Thyroid gland (tissue), 4 donors: ENCODE results near the gene RENBP. TPM values are rescaled to one million over a fixed set of nuclear protein-coding genes. Genes with fewer than 3 reads are reported as not detected.
A peak's percentile ranks its signal among the peaks of the same experiment; 100 is the strongest.

Experiments
- DNase-seq, 2 donors: peaks; one replicate each; pipeline ENCODE4 v3.0.0-alpha.2; 2019
- H3K27ac ChIP-seq, 3 donors: fragments of 200-600 bp; sonication (generic); 1 replicate in 2 of 3; 2 replicates in 1 of 3; pipeline ENCODE4 v1.5.1; 2016 to 2019; ENCODE audit warnings: mild to moderate bottlenecking in 1 of 3, moderate library complexity in 1 of 3
- H3K27me3 ChIP-seq: fragments of 200-600 bp; sonication (generic); one replicate; pipeline ENCODE4 v1.5.1; 2019
- H3K36me3 ChIP-seq, 2 donors: fragments of 200-600 bp; sonication (generic); one replicate each; pipeline ENCODE4 v1.5.1; 2016 to 2019
- H3K4me1 ChIP-seq, 2 donors: fragments of 200-600 bp; sonication (generic); one replicate each; pipeline ENCODE4 v1.5.1; 2017 to 2019
- H3K4me3 ChIP-seq, 3 donors: fragments of 200-600 bp; sonication (generic); replicated peaks in 1 of 3; 1 replicate in 2 of 3; 2 replicates in 1 of 3; pipeline ENCODE4 v1.5.1; 2016; ENCODE audit warnings: mild to moderate bottlenecking in 1 of 3
- H3K9me3 ChIP-seq: fragments of 200-600 bp; sonication (generic); one replicate; pipeline ENCODE4 v1.5.1; 2017
- CTCF ChIP-seq, 6 experiments: fragments of 200-600 bp in 3 of 6; fragments of 450-650 bp in 3 of 6; sonication (generic) in 3 of 6; IDR thresholded peaks; one replicate each; pipeline ENCODE4 v1.5.1; 2016 to 2019; ENCODE audit warnings: antibody characterized with exemption in 6 of 6, mild to moderate bottlenecking in 2 of 6, inconsistent platforms in 1 of 6, moderate library complexity in 1 of 6
- POLR2A ChIP-seq, 2 donors: fragments of 450-650 bp; IDR thresholded peaks; one replicate each; pipeline ENCODE4 v1.6.1; 2017; ENCODE audit warnings: antibody characterized with exemption in 2 of 2, mild to moderate bottlenecking in 2 of 2, moderate library complexity in 1 of 2
- WGBS, 2 donors: methylation state at CpG; one replicate each; pipeline ENCODE4 v1.1.5; 2017; 5-methylcytosine and 5-hydroxymethylcytosine counted together
- intact Hi-C: fragments of 100-400 bp; cut with DNase I; formaldehyde crosslinking; loops from one replicate; pipeline ENCODE4 v1.15.1; 2023
- total RNA-seq, 4 donors: library from RNA; depleted of rRNA; stranded (reverse); fragments of >200 nt; gene quantifications; one replicate each; pipeline ENCODE4 v1.2.3, GENCODE V29; 2016

RENBP gene
- total RNA-seq, 4 donors from 2014 or later: 3.6 to 16.5 (median 4.4) TPM

GRCh38 chrX:153948002-153948466 is 3.6 kb upstream of the RENBP start:
- no peak for DNase-seq
- TF ChIP-seq POLR2A (IDR thresholded peaks at IDR 0.05) (no peak), CTCF (IDR thresholded peaks at IDR 0.05) (no peak)
- H3K27me3 ChIP-seq: no peaks in the 10 kb centered on the region
- H3K27ac ChIP-seq: peak overlapping the region in 1 of 3 donors; percentile 33
- no peaks in the 10 kb centered on the region for H3K9me3 ChIP-seq
- peaks cover 0 to 4% of the 10 kb centered on the region in 2 donors for H3K4me1 ChIP-seq
- H3K36me3 ChIP-seq: peaks cover 35 to 38% of the 10 kb centered on the region in 2 donors
- H3K4me3 ChIP-seq: no peak overlapping the region
- 63 to 73% methylated on average over 2 to 4 of the region's 10 CpGs for WGBS, 2 donors
- intact Hi-C loops: no loop called here

DNA sequence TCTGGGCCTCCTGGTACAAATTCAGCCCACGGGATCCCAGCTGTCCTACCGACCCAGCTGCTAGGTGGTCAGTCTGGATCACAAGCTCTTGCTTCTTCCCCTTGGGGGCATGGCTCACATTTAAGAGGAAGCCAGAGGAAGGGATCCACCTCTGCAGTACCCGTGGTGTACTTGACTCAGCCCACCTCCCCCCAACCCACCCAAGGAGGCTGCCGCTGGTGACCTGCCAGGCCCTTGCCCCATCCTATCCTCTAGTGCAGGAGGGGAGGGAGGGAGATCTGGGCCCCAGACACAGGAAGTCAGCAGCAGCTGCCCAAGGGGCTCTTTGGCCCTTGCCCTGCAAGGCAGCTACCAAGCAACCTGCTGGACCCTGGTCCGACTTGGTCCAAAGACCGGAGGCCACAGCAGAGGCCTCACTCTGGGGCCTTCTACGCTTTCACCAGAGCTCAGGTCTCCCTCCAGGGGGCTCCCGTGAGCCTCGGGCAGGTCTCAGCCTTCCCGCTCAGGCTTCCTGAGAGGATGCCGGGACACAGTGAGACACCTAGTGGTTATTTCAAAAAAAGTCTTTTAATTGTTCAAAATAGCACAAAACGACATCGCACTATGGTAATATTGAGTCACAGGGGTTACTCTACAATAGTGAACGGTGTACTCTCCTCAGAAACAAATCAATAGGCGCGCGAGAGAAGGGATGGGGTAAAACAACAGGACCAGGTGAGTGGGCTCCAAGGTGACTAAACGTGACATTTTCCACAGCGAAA is 2.7 kb upstream of the RENBP start:
- no peaks in the 10 kb centered on the region for H3K9me3 ChIP-seq
- intact Hi-C loops: no loop called here
- DNase-seq: peak; percentile 46 to 50
- TF ChIP-seq CTCF (IDR thresholded peaks at IDR 0.05): peak in 5 of 6 experiments; percentile 10 to 57 (median 55)
- no peak for TF ChIP-seq POLR2A (IDR thresholded peaks at IDR 0.05)
- H3K4me1 ChIP-seq: peaks cover 0 to 4% of the 10 kb centered on the region in 2 donors
- peak overlapping the region in 1 of 3 donors; percentile 33 for H3K27ac ChIP-seq
- H3K27me3 ChIP-seq: no peaks in the 10 kb centered on the region
- 36 to 58% methylated on average over 12 to 13 of the region's 19 CpGs for WGBS, 2 donors
- peaks cover 29 to 31% of the 10 kb centered on the region in 2 donors for H3K36me3 ChIP-seq
- H3K4me3 ChIP-seq: no peak overlapping the region

- Histone ChIP-seq H3K4me3 (no peak overlapping the region), H3K27me3 (no peaks in the 10 kb centered on the region), H3K9me3 (no peaks in the 10 kb centered on the region), H3K27ac (no peak overlapping the region), H3K36me3 (peaks cover 20 to 21% of the 10 kb centered on the region in 2 donors), H3K4me1 (peaks cover 0 to 4% of the 10 kb centered on the region in 2 donors)
- DNase-seq: no peak
- WGBS, 2 donors: 77 to 86% methylated on average over 4 to 19 of the region's 24 CpGs
- intact Hi-C loops: no loop called here
- TF ChIP-seq POLR2A (IDR thresholded peaks at IDR 0.05) (no peak), CTCF (IDR thresholded peaks at IDR 0.05) (no peak)
Observed at GRCh38 chrX:153945956-153946943, 1.8 kb upstream of the RENBP start.

DNA sequence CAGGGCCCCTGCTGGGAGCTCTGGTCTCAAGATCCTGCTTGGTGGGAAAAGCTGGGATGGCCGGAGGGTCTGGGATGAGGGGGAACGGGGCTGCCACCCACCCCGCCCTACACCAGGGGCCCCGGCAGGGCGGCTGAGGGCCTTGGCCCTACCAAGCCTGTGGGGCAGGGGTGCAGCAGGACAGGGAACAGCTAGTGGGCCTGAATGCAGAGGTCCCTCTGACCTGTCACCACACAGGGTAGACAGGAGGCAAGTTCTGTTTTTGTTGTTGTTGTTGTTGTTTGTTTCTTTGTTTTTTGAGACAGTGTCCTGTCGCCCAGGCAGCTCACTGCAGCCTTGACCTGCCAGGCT is 332 bp upstream of the RENBP start:
- no peak for TF ChIP-seq CTCF (IDR thresholded peaks at IDR 0.05)
- TF ChIP-seq POLR2A (IDR thresholded peaks at IDR 0.05): no peak
- Histone ChIP-seq H3K4me1 (peaks cover 0 to 4% of the 10 kb centered on the region in 2 donors), H3K4me3 (no peak overlapping the region), H3K27me3 (no peaks in the 10 kb centered on the region), H3K9me3 (no peaks in the 10 kb centered on the region), H3K27ac (no peak overlapping the region), H3K36me3 (peaks cover 6 to 7% of the 10 kb centered on the region in 2 donors)
- intact Hi-C loops: no loop called here
- 71% methylated on average over 1 of the region's 6 CpGs; no CpG with 5 or more reads in 1 of the 2 donors for WGBS, 2 donors
- no peak for DNase-seq
